HG02759 (cell line): ENCODE results near the gene AK4.
"Not testable (repeated sequence)": the region's sequence is repeated elsewhere in the genome, so short reads cannot be mapped to it uniquely, and the experiment has no call there.

Source experiments
- ATAC-seq: cut with Tn5 transposase; IDR thresholded peaks from one replicate; pipeline ENCODE4 v1.9.1; 2021; ENCODE audit warnings: mild to moderate bottlenecking, moderate library complexity; ENCODE audit not compliant: unreplicated experiment

Gene AK4

DNA sequence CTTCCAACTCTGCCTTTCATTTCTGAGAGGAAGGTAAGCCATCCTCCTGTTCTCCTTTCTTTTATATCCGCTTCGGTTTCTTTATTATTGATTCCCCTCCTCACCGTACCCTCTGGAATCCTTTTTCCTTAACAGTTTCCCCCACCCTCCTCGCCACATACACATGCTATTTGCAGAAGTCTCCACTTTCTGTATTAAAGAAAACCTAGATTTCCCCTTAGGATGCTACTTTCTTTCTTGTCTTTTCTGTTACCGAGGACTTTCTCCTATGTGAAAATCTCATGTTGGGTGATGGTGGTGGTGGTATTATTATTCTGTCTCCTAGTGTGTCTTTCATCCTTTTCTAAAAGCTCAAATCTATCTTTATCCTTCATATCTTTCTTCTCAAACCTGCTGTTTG lies 62.3 kb downstream of the AK4 start:
- no peak for ATAC-seq

DNA sequence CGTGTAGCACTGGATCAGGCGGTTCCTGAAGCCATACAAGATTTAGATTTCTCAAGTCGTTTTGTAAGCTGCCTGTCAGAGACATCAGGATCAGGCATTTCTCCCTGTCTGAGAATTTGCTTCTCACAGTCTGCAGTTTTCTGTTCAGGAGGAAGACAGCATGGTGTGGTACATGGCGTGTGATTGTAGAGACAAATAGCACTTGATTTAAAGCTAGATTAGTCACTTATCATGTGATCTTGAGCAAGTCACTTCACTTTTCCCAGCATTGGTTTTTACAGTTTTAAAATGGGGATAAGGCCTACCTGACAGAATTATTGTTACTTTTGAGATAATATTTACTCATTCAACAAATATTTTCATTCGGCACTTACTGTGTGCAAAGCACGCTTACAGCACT lies 63.3 kb downstream of the AK4 start:
- ATAC-seq, result no peak

DNA sequence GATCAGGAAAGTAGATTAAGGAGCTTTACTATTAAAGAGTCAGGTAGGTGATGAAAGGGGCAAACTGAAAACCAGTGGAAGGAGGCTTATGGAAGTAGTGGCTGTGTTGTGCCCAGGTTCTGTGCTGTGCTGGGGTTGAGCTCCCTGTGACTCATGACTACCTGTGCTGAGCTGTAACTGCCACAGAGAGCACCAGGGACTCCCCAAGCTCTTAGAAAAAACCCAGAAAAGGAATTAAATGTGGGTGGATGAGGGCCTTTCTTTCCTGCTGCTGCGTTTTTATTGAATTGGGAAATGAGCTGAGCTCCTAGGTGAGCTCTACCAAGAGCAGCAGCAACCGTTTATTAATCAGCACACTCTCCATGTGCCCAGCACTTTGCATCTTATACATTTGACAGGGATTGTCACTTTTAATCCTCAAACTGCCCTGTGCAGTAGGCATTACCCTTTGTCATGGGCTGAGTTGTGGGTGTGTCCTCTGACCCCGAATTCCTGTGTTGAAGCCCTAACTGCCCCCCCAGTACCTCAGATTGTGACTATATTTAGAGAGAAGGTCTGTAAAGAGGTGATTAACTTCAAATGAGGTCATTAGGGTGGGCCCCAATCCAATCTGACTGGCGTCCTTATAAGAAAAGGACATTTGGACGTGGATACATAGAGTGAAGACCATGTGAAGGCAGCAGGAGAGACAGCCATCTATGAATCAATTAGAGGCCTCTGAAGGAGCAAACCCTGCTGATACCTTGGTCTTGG lies 65.4 kb downstream of the AK4 start:
- no peak for ATAC-seq

DNA sequence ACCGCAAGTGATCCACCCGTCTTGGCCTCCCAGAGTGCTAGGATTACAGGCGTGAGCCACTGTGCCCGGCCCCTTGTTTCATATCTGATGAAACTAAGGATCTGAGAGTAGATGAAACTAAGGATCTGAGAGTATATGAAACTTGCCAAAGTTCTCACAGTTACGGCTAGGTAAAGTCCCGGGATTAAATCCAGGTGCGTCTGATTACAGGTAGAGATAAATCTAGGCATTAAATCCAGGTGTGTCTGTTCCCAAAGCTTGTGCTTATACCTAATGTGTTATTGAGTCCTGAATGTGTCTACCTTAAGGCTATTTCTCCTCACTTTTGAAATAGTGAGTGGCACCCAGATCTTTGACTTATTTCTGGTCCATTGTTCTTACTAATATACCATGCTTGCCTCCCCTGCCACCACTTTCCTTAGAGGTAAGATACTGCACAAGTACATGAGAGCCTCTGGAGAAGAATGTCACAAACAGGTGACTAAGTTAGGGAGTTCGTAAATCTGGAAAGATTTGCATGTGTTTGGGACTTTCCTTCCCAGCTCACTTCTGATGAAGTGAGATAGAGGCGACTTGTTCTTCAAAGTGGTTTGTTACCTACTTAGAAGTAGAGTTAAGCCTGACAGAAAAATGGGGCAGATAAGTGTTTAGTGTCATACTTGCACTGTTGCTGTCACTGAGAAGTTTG lies 66.5 kb downstream of the AK4 start:
- no peak for ATAC-seq

DNA sequence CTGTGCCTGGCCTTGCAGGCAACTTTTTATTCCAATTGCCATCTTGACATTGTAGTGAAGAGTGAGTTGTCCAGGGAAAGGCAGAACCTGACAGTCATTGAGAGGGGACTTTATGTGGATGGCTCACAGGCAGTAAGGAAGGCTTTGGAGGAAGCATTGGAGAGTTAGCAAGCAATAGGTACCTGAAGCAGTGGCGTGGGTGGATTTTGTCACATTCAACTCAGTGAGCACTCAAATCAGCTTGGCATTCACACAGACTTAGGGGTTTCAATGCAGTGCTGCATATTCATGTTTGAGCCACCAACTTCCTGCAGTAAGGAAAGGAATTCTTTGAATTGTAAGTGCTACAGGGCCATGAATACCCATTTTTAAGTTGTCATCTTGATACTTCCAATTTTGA lies 69.0 kb downstream of the AK4 start:
- ATAC-seq, result no peak

DNA sequence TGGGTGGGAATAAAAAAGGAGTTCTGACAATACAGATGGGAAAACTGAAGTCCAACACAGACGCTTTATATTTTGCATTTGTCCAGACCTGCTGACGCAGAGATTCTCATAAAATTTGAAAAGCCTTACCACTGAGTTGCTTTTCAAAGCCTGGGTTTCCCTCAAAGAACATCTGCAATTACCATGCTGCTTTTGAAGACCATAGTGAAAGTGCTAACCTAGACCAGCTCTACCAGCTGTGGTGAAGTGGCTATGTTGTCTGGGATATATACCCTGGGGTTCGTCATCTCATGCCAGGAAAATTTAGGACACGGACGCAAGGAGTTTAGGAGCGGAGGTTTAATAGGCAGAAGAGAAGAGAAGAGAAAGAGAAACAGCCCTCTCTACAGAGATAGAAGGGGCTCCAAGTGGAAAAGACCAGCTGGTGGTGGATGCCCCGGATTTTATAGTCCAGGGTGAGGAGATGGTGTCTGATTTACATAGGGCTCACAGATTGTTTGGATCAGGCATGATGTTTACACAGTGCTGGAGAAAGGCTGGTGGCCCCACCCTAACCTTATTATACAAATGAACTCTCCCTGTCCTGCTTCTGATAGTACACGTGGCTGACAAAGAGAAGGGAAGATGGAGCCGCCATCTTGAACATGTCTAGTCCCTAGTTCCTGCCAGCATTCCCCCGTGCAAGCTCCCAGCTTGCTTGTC lies 73.8 kb downstream of the AK4 start:
- ATAC-seq, result no peak

DNA sequence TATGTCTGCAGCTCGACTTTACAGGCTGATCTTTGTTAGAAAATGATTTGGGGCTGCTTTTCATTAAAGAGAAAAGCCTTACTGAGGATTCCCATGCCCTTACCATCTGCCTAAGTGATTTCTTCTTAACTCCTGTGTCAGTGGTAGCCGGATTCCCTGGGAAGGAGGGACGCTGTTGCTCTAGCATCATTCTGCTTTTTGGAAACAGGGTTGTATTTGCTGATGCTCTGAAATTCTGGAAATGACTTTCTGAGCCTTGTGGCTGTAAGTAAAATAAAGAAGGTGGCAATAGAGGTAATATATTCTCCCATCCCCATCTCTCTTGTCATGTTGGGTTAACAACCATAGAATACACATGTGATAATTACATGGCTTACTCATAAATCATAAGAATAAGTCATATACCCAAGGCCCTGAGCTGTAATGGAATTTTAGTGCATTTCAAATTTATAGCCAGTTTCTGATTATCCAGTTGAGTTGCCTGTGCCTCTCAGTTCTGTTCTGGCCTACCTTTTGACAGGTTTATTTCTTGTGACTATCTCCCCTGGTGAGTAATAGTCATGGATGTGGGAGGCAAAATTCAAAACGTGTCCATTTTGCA lies 74.4 kb downstream of the AK4 start:
- no peak for ATAC-seq

DNA sequence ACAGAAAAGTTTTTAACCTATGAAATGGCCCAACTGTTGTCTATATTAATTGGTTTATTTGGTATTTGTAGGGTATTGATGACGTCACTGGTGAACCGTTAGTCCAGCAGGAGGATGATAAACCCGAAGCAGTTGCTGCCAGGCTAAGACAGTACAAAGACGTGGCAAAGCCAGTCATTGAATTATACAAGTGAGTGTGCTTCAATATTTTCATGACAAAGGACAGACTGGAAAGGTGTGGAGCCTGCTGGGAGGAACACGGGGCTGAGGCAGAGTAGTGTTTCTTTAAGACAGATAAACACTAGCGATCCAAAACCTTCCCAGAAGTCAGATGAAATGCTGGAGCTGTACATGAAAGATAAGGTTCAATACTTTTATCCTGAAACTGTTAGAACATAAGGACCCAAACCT lies 76.7 kb downstream of the AK4 start:
- no peak for ATAC-seq

DNA sequence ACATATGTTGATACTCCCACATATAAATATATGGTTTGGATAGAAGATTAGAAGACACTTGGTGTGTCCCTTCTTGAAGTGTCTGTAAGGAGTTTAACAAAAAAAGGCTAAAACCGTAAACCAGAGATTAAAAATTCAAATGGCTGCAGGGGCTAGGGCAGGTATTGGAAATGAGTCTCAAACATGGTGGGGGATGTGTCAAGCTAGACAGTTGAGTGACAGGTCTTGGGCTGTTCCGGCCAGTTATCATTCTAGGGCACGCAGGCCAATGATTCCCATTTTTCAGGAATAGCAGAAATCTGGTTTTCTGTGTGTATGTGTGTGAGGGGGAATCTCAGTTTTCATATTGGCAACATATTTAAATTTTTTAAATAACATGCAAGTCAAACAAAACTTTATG lies 77.2 kb downstream of the AK4 start:
- ATAC-seq, result no peak

DNA sequence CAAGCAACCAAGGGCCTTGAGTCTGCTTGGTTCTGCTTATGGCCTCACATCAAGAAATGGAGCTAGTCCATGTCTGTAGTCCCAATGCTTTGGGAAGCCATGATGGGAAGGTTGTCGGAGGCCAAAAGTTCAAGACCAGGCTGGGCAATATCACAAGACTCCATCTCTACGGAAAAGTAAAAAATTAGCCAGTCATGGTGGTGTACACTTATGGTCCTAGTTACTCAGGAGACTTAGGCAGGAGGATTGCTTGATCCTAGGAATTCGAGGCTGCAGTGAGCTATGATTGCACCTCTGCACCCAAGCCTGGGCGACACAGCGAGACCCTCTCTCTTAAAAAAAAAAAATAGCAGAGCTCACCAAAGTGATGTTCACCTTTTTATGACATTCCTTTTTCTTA lies 81.2 kb downstream of the AK4 start:
- ATAC-seq, result no peak

DNA sequence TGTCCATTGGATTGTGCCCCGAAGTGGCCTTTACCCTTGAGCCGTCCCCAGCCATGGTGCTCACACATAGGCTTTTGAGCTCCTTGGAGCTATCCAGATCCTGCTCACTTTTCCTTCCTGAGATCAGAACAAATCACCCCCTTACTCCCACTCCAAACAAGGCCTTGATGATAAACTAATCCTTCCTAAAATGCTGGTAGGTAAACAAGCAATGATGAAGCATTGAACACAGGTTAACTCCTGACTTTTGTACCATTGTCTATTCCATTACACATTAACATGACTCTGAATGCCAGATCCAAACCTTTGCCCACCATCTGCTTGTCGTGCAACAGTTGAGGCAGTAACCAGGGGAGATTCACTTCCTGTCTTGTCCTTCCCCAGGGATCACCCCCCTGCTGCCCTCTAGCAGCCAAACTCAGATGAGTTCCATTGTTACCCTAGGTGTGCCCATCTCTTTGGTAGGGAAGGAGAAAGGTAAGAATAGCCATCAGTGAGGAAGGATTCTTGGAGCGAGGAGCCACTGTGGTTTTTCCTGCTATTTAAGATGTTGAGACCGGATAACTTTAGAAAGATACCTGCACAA lies 81.8 kb downstream of the AK4 start:
- no peak for ATAC-seq

DNA sequence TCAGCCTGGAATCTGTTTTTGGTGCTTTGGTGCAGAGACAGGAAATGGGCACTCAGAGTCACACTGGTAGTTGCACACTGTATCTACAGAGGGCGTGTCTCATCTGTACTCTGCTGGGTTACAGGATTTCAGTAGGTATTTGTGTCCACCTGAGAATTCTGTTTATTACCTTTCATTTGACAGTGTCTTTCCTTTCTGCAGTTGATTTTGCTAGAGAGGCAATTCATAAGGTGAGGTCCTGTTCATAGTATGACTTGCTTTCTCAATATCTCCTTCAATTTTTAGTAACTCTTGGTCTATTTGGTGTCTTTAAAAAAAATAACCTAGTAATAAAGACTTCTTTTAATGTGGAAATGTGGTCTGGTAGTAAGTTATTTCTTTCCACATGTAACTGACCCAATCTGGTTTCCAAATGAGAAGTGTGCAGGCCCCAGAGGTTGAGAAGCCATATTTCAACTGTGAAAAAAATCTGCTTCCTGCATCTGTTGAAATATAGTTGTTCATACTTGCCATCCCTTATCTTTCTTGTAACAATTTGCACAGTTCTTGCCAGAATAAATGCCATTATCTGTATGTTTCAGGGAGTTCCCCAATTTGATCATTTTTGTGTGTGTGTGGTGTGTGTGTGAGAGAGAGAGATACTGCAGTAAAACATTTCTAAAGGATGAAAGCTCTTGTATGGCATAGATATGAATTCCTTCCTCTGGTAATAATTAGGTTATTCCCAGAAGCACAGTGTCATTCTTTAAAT lies 82.9 kb downstream of the AK4 start:
- ATAC-seq, result peak; percentile 75

DNA sequence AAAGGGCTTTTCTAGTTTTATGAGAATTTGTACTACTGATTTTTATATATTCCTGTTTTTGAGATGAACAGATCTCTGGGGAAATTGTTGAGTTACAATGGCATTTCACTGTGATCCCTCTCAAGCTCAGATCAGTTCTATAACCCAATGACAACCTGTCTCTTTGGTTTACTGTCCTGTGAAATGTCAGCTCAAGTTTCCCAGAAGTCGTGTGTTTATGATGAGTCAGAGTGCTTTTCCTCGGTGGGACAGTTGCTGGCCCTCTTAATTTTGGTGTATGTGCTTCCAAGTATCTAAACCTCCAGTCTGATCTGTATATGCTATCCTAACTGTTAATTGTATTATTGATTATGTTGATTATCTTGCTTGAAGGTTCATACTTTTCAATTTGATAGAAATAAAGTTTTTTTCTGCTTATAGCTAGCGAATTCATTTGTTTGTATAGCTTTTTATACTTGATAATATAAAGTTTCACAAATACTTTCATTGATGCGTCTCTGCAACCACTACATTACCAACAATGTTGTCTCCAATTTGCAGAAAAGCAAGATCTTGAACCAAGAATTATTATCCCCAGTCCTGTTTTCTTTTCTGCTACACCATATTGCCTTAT lies 83.8 kb downstream of the AK4 start:
- ATAC-seq, result no peak

DNA sequence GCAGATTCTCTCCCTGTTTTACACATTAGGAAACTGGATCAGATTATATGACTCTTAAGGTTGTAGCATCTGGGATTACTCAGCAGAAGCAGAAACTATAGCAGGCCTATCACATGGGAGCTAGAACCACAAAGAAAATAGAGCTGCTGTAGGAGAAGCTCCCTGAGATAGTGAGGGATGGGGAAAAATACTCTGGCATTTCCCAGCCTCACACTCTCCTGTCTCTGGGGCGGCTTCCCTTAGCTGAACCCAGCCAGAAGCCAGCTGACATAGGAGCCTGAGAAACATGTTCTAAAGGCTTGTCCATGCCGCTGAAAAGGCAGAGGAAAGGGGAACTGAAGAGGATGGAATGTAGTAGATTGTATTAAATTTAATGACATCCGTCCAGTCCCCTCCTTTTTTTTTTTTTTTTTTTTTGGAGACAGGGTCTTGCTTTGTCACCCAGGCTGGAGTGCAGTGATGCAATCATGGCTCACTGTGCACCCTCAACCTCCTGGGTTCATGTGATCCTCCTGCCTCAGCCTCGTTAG lies 84.5 kb downstream of the AK4 start:
- ATAC-seq, result no peak

DNA sequence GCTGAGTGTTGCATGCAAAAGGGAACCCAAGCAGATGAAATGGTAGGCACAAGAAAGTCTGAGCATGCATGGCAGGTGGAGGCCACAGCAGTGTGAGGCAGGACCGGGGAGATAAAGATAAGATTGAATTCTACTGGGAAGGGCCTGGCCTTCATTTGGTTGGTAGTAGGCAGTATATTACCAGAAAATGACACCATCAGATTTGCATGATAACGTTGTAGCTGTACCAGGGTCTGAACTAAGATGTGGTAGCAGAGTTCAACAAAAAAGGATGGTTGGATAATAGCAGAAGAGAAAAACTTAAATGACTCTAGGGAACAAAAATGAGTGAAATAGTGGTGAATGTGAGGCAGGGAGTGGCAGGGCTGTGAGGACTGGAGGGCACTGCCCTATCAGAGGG lies 85.8 kb downstream of the AK4 start:
- ATAC-seq, result no peak

DNA sequence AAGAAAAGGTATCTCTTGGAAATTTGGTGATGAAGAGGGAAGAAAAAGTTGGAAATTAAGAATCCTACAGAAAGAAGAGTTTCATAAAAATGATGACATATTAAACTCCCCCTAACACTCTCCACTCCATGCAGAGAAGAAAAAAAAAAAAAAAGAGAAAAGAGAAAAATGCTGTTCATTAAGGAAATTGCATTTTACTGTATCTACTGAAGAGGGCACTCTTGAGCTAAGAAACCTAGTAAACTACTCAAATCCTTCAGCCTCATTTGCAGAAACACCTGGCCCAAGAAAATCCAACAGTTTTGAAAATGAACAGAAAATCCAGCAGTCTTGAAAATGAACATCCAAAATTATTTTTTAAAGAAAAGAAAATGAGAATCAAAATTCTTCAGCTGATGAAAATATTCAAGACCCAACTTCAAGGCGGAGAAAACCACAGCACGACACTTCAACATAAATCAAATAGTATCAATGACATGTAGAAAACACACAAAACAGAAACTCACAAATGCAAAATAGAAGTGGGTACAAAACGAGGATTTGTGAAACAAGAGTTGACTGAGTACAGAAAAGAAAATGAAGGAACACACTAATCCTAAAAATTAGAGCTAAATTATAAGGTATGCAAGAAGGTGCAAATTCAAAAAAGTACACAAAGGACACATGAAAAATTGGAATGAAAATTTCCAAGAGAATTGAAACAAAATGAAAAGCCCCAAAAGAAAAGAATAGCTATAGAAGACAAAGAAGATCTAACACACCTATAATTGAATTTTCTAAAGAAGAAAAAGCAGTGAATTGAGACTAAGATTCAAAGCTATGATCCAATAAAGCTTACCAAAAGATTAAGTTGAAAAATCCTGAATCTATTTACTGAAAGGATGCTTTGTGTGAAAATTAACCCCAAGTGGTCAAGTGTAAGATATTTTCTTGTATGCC lies 88.1 kb downstream of the AK4 start:
- no peak for ATAC-seq

DNA sequence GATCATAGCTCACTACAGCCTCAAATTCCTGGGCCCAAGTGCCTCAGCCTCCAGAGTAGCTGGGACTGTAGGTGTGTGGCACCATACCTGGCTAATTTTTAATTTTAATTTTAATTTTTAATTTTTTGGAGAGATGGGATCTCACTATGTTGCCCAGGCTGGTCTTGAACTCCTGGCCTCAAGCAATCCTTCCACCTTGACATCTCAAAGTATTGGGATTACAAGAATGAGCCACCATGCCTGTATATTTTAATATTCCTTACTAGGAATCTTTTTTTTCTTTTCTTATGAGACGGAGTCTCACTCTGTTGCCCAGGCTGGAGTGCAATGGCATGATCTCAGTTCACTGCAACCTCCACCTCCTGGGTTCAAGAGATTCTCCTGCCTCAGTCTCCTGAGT lies 89.1 kb downstream of the AK4 start:
- not testable (repeated sequence) for ATAC-seq

DNA sequence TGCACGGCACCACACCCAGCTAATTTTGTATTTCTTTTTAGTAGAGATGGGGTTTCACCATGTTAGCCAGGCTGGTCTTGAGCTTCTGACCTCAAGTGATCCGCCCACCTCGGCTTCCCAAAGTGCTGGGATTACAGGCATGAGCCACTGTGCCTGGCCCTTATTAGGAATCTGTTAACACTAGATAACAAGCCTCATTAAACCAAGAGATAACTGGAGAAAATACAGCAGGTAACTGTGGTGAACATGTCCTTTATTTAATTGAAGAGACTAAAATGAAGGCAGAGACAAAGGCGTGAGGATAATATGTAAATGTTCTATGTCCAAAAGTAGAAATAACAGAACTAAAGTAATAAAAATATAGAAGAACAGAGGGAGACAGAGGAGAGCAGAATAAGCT lies 89.5 kb downstream of the AK4 start:
- ATAC-seq, result no peak

DNA sequence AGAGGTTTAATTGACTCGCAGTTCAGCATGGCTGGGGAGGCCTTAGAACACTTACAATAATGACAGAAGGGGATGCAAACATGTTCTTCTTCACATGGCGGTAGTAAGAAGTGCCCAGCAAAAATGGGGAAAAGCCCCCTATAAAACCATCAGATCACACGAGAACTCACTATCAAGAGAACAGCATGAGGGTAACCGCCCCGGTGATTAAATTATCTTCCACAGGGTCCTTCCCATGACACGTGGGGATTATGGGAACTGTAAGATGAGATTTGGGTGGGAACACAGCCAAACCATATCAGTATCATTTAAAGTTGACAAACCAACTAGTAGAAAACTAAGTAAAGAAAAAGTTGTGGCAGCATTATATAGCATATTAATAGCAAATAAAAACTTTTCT lies 90.0 kb downstream of the AK4 start:
- no peak for ATAC-seq
